KOPT-K1 (cell line): ENCODE results near the gene PSRC1.

Experiments
- H3K27ac ChIP-seq: fragments of 200-600 bp; sonication (generic); 2 replicates; pipeline ENCODE4 v1.5.1; 2016; ENCODE audit warnings: antibody characterized with exemption, mild to moderate bottlenecking, low read depth, low read length; ENCODE audit not compliant: poor library complexity, severe bottlenecking
- H3K36me3 ChIP-seq: fragments of 200-600 bp; sonication (generic); 2 replicates; pipeline ENCODE4 v1.5.1; 2017; ENCODE audit warnings: antibody characterized with exemption, mild to moderate bottlenecking, low read length, moderate library complexity; ENCODE audit not compliant: insufficient read depth
- H3K9me3 ChIP-seq: fragments of 200-600 bp; sonication (generic); 2 replicates; pipeline ENCODE4 v1.5.1; 2017; ENCODE audit warnings: antibody characterized with exemption, low read length, mild to moderate bottlenecking; ENCODE audit not compliant: insufficient read depth, poor library complexity, severe bottlenecking

The PSRC1 gene

GRCh38 chr1:109282497-109282951, 421 bp downstream of the PSRC1 start:
- Histone ChIP-seq H3K9me3 (no peaks in the 10 kb centered on the region), H3K27ac (peak overlapping the region; percentile 91), H3K36me3 (peaks cover 40% of the 10 kb centered on the region)

- H3K36me3 ChIP-seq, result peaks cover 41% of the 10 kb centered on the region
- peak overlapping the region; percentile 91 for H3K27ac ChIP-seq
- H3K9me3 ChIP-seq, result no peaks in the 10 kb centered on the region
Observed at GRCh38 chr1:109281680-109282496, 1.1 kb downstream of the PSRC1 start.

GRCh38 chr1:109280862-109281261, 2.1 kb downstream of the PSRC1 start:
- H3K9me3 ChIP-seq, result no peaks in the 10 kb centered on the region
- H3K27ac ChIP-seq, result no peak overlapping the region
- H3K36me3 ChIP-seq, result peaks cover 41% of the 10 kb centered on the region

GRCh38 chr1:109279615-109280278, 3.2 kb downstream of the PSRC1 start:
- peaks cover 41% of the 10 kb centered on the region for H3K36me3 ChIP-seq
- H3K27ac ChIP-seq, result no peak overlapping the region
- no peaks in the 10 kb centered on the region for H3K9me3 ChIP-seq

- H3K27ac ChIP-seq, result no peak overlapping the region
Observed at GRCh38 chr1:109277434-109278204, 5.3 kb downstream of the PSRC1 start.

GRCh38 chr1:109275706-109276345, 7.1 kb downstream of the PSRC1 start:
- Histone ChIP-seq H3K27ac (no peak overlapping the region), H3K36me3 (peaks cover 34% of the 10 kb centered on the region), H3K9me3 (no peaks in the 10 kb centered on the region)

More at GRCh38 chr1:109277434-109278204, 5.3 kb downstream of the PSRC1 start:
- peaks cover 41% of the 10 kb centered on the region for H3K36me3 ChIP-seq
- no peaks in the 10 kb centered on the region for H3K9me3 ChIP-seq

- H3K27ac ChIP-seq, result no peak overlapping the region
- peaks cover 23% of the 10 kb centered on the region for H3K36me3 ChIP-seq
- H3K9me3 ChIP-seq, result no peaks in the 10 kb centered on the region
Observed at GRCh38 chr1:109274533-109275476, 8.1 kb downstream of the PSRC1 start.

GRCh38 chr1:109273570-109274288, 9.2 kb downstream of the PSRC1 start:
- peaks cover 13% of the 10 kb centered on the region for H3K36me3 ChIP-seq
- H3K9me3 ChIP-seq, result no peaks in the 10 kb centered on the region
- H3K27ac ChIP-seq, result no peak overlapping the region

GRCh38 chr1:109272831-109273547, 10.0 kb downstream of the PSRC1 start:
- Histone ChIP-seq H3K27ac (no peak overlapping the region), H3K36me3 (peaks cover 5% of the 10 kb centered on the region; the same call in 1 of the 2 replicates), H3K9me3 (no peaks in the 10 kb centered on the region)

GRCh38 chr1:109272021-109272799, 10.7 kb downstream of the PSRC1 start:
- no peaks in the 10 kb centered on the region for H3K36me3 ChIP-seq
- H3K27ac ChIP-seq, result no peak overlapping the region
- H3K9me3 ChIP-seq, result no peaks in the 10 kb centered on the region

- H3K9me3 ChIP-seq, result no peaks in the 10 kb centered on the region
- no peak overlapping the region for H3K27ac ChIP-seq
- no peaks in the 10 kb centered on the region for H3K36me3 ChIP-seq
Observed at GRCh38 chr1:109271458-109271857, 11.5 kb downstream of the PSRC1 start.

- Histone ChIP-seq H3K9me3 (no peaks in the 10 kb centered on the region), H3K36me3 (no peaks in the 10 kb centered on the region), H3K27ac (no peak overlapping the region)
Observed at GRCh38 chr1:109270623-109271317, 12.2 kb downstream of the PSRC1 start.
